Type B pancreatic cell (in vitro differentiated cells): Measurements from ENCODE around the gene RASGEF1B. TPM values are rescaled to one million over a fixed set of nuclear protein-coding genes. Genes with fewer than 3 reads are reported as not detected.

Source experiments
- DNase-seq: peaks from one replicate; pipeline ENCODE4 v3.0.0; 2021; ENCODE audit warnings: mixed read lengths; ENCODE audit not compliant: unreplicated experiment; ENCODE audit errors: extremely low spot score
- H3K27ac Mint-ChIP-seq: 2 replicates; pipeline ENCODE4 v1.8.0; 2021; ENCODE audit warnings: mild to moderate bottlenecking, mixed read lengths
- H3K27me3 Mint-ChIP-seq: 2 replicates; pipeline ENCODE4 v1.8.0; 2021; ENCODE audit warnings: mixed read lengths
- H3K36me3 Mint-ChIP-seq: 2 replicates; pipeline ENCODE4 v1.8.0; 2021; ENCODE audit warnings: mixed read lengths
- H3K4me1 Mint-ChIP-seq: one replicate; pipeline ENCODE4 v1.8.0; 2021; ENCODE audit warnings: mixed read lengths; ENCODE audit not compliant: unreplicated experiment
- H3K4me3 Mint-ChIP-seq: 2 replicates; pipeline ENCODE4 v1.8.0; 2021; ENCODE audit warnings: mild to moderate bottlenecking, mixed read lengths
- H3K9me3 Mint-ChIP-seq: 2 replicates; pipeline ENCODE4 v1.8.0; 2021; ENCODE audit warnings: mixed read lengths
- total RNA-seq: library from RNA; stranded (reverse); gene quantifications from 2 replicates; pipeline ENCODE4 v1.2.1, GENCODE V29; 2021; ENCODE audit warnings: low replicate concordance
- TF ChIP-seq, protein P1 (sequence below): fragments of 200-600 bp; sonication (generic); conservative IDR thresholded peaks from 2 replicates; pipeline ENCODE4 v1.5.0; 2021; ENCODE audit warnings: antibody characterized with exemption, mild to moderate bottlenecking

The RASGEF1B gene
- total RNA-seq, 1 donor from 2014 or later, result 11.0 TPM

GRCh38 chr4:81453024-81453423 is 18.7 kb downstream of the RASGEF1B start:
- DNase-seq, result no peak
- Mint-ChIP-seq H3K27ac (no peak overlapping the region), H3K4me1 (peaks cover 22% of the 10 kb centered on the region), H3K4me3 (no peak overlapping the region), H3K9me3 (no peaks in the 10 kb centered on the region), H3K27me3 (no peaks in the 10 kb centered on the region), H3K36me3 (peaks cover 26% of the 10 kb centered on the region)
- TF ChIP-seq, protein P1, sequence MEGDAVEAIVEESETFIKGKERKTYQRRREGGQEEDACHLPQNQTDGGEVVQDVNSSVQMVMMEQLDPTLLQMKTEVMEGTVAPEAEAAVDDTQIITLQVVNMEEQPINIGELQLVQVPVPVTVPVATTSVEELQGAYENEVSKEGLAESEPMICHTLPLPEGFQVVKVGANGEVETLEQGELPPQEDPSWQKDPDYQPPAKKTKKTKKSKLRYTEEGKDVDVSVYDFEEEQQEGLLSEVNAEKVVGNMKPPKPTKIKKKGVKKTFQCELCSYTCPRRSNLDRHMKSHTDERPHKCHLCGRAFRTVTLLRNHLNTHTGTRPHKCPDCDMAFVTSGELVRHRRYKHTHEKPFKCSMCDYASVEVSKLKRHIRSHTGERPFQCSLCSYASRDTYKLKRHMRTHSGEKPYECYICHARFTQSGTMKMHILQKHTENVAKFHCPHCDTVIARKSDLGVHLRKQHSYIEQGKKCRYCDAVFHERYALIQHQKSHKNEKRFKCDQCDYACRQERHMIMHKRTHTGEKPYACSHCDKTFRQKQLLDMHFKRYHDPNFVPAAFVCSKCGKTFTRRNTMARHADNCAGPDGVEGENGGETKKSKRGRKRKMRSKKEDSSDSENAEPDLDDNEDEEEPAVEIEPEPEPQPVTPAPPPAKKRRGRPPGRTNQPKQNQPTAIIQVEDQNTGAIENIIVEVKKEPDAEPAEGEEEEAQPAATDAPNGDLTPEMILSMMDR, result no peak

- no peak overlapping the region for H3K27ac Mint-ChIP-seq
- peaks cover 29% of the 10 kb centered on the region for H3K36me3 Mint-ChIP-seq
- H3K4me3 Mint-ChIP-seq, result no peak overlapping the region
- peaks cover 20% of the 10 kb centered on the region for H3K4me1 Mint-ChIP-seq
- no peak for DNase-seq
- H3K27me3 Mint-ChIP-seq, result no peaks in the 10 kb centered on the region
- TF ChIP-seq, protein P1, result no peak
- H3K9me3 Mint-ChIP-seq, result no peaks in the 10 kb centered on the region
These were observed 19.2 kb downstream of the RASGEF1B start for GRCh38 chr4:81452452-81453006.

DNA sequence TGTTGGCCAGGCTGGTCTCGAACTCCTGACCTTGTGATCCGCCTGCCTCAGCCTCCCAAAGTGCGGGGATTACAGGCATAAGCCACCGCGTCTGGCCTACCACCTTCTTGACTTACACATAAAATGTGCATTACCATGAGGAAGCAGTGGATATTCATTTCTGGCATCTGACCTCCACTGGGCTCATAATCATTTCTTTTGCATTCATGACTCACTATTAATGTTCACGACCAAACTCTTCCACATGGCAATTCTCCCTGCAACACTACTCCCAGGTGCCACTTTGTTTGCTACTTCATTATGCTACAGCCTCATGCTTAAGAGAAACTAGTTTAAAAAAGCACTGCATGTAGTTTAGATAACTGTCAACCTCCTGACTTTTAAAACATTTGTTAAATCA is 22.7 kb downstream of the RASGEF1B start:
- no peak for DNase-seq

GRCh38 chr4:81447566-81448229 is 24.0 kb downstream of the RASGEF1B start:
- Mint-ChIP-seq H3K27me3 (no peaks in the 10 kb centered on the region), H3K9me3 (no peaks in the 10 kb centered on the region), H3K36me3 (peaks cover 47% of the 10 kb centered on the region), H3K27ac (no peak overlapping the region), H3K4me1 (peaks cover 5% of the 10 kb centered on the region), H3K4me3 (no peak overlapping the region)
- TF ChIP-seq, protein P1, result no peak
- no peak for DNase-seq

More for the DNA sequence above, 22.7 kb downstream of the RASGEF1B start:
- H3K9me3 Mint-ChIP-seq, result no peaks in the 10 kb centered on the region
- H3K4me3 Mint-ChIP-seq, result no peak overlapping the region
- no peak overlapping the region for H3K27ac Mint-ChIP-seq
- peaks cover 5% of the 10 kb centered on the region for H3K4me1 Mint-ChIP-seq
- TF ChIP-seq, protein P1, result no peak
- H3K36me3 Mint-ChIP-seq, result peaks cover 43% of the 10 kb centered on the region
- H3K27me3 Mint-ChIP-seq, result no peaks in the 10 kb centered on the region

DNA sequence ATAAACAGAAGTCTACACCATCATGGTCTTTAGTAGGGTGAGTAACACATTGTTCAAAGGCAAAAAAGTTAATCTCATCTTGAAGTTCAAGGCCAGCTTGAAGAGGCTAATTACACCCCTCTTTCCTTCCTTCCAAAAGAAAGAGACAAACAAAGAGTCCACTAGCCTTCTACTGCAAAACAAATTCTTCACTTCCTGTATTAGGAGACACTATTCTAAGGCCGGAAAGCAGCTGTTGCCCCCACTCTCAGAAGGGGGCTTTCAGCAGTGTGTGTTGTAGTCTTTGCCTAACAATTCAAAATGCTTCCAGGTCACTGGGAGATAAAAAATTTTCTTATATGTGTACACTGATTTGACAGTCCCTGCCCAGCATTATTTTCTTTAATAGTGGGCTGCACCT is 25.1 kb downstream of the RASGEF1B start:
- H3K4me3 Mint-ChIP-seq, result no peak overlapping the region
- no peaks in the 10 kb centered on the region for H3K27me3 Mint-ChIP-seq
- H3K27ac Mint-ChIP-seq, result no peak overlapping the region
- no peaks in the 10 kb centered on the region for H3K4me1 Mint-ChIP-seq
- TF ChIP-seq, protein P1, result no peak
- no peak for DNase-seq
- no peaks in the 10 kb centered on the region for H3K9me3 Mint-ChIP-seq
- peaks cover 50% of the 10 kb centered on the region for H3K36me3 Mint-ChIP-seq
